ENCODE measurements around the gene CLDN6. TPM values are rescaled to one million over a fixed set of nuclear protein-coding genes. Genes with fewer than 3 reads are reported as not detected.

CLDN6 gene
- total and polyA plus RNA-seq, 2 experiments from 2014 or later, result 148 to 344 TPM

DNA sequence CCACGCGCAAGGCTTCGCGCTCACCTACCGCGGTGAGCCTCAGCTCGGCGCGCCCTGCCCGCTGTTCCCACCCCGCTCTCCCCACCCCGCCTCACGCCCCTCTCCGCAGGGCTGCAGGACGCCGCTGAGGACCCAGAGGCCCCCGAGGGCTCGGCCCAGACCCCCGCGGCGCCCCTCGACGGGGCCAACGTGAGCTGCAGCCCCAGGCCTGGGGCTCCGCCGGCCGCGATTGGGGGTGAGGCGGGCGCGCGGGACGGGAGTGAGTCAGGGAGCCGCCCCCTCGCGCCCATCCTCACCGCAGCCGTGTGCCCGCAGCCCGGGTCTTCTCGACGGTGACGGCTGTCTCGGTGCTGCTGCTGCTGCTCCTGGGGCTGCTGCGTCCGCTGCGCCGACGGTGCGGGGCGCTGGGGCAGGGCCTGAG lies 50.8 kb downstream of the CLDN6 start:
- no peak for DNase-seq (ENCODE audit: low read depth in 1 of 2, low spot score in 1 of 2)
- H3K4me1 ChIP-seq (ENCODE audit: low read depth), result peaks cover 3% of the 10 kb centered on the region
- H3K27me3 ChIP-seq, result peaks cover 45% of the 10 kb centered on the region
- no peaks in the 10 kb centered on the region for H3K36me3 ChIP-seq
- TF ChIP-seq, protein P1, sequence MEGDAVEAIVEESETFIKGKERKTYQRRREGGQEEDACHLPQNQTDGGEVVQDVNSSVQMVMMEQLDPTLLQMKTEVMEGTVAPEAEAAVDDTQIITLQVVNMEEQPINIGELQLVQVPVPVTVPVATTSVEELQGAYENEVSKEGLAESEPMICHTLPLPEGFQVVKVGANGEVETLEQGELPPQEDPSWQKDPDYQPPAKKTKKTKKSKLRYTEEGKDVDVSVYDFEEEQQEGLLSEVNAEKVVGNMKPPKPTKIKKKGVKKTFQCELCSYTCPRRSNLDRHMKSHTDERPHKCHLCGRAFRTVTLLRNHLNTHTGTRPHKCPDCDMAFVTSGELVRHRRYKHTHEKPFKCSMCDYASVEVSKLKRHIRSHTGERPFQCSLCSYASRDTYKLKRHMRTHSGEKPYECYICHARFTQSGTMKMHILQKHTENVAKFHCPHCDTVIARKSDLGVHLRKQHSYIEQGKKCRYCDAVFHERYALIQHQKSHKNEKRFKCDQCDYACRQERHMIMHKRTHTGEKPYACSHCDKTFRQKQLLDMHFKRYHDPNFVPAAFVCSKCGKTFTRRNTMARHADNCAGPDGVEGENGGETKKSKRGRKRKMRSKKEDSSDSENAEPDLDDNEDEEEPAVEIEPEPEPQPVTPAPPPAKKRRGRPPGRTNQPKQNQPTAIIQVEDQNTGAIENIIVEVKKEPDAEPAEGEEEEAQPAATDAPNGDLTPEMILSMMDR (IDR thresholded peaks at IDR 0.05; ENCODE audit: low read depth, low read length), result no peak
- no peaks in the 10 kb centered on the region for H3K9me3 ChIP-seq (ENCODE audit: low read depth)
- no peak overlapping the region for H3K4me3 ChIP-seq
- no peak overlapping the region for H3K27ac ChIP-seq

DNA sequence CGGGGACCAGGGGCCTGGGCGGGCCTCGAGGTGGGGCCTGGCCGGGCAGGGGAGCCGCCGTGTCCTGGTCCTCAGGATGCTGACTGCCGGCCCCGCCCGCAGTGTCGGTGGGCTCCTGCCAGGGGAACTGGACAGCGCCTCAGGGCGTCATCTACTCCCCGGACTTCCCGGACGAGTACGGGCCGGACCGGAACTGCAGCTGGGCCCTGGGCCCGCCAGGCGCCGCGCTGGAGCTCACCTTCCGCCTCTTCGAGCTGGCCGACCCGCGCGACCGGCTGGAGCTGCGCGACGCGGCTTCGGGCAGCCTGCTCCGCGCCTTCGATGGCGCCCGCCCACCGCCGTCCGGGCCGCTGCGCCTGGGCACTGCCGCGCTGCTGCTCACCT lies 51.2 kb downstream of the CLDN6 start:
- peaks cover 3% of the 10 kb centered on the region for H3K4me1 ChIP-seq (ENCODE audit: low read depth)

DNA sequence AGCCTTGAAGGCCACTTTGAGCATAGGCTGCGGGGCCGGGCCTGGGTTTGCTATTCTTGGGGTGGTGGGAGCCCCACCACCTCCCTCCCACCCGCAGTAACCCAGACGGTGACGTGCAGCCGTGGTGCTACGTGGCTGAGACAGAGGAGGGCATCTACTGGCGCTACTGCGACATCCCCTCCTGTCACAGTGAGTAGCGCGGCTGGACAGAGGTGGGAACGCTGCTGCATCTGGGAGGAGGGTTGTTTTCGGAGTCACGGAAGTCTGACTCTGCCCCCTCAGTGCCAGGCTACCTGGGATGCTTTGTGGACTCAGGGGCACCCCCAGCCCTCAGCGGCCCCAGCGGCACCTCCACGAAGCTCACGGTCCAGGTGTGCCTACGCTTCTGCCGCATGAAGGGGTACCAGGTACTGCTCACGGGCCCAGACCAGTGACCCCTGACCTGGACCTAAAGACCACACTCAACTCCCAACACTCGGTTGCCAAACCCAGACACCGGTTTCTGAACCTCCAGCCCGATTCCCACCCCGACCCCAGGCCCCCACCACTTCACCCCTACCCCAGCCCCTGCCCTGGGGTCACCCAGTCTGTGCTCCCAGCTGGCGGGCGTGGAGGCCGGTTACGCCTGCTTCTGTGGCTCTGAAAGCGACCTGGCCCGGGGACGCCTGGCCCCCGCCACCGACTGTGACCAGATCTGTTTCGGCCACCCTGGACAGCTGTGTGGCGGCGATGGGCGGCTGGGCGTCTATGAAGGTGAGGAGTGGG lies 51.8 kb downstream of the CLDN6 start:
- no peaks in the 10 kb centered on the region for H3K9me3 ChIP-seq (ENCODE audit: low read depth)
- TF ChIP-seq, protein P1 (IDR thresholded peaks at IDR 0.05; ENCODE audit: low read depth, low read length), result no peak
- H3K27me3 ChIP-seq, result peaks cover 47% of the 10 kb centered on the region
- H3K4me3 ChIP-seq, result no peak overlapping the region
- H3K4me1 ChIP-seq (ENCODE audit: low read depth), result peaks cover 3% of the 10 kb centered on the region
- H3K36me3 ChIP-seq, result no peaks in the 10 kb centered on the region
- no peak overlapping the region for H3K27ac ChIP-seq
- no peak for DNase-seq (ENCODE audit: low read depth in 1 of 2, low spot score in 1 of 2)

More for the DNA sequence above, 51.2 kb downstream of the CLDN6 start:
- peak in 1 of 2 donors; percentile 16 for DNase-seq (ENCODE audit: low read depth in 1 of 2, low spot score in 1 of 2)
- no peaks in the 10 kb centered on the region for H3K9me3 ChIP-seq (ENCODE audit: low read depth)
- no peaks in the 10 kb centered on the region for H3K36me3 ChIP-seq
- H3K27me3 ChIP-seq, result peaks cover 47% of the 10 kb centered on the region
- H3K4me3 ChIP-seq, result no peak overlapping the region
- H3K27ac ChIP-seq, result no peak overlapping the region
- TF ChIP-seq, protein P1 (IDR thresholded peaks at IDR 0.05; ENCODE audit: low read depth, low read length), result no peak

Other genes with a start within 250 kb of the CLDN6 start
- gene ELOB, start 240.9 kb downstream of the CLDN6 start, total RNA-seq, result 180 and 435 TPM in 2 replicates
- 606 and 614 TPM in 2 replicates for gene ELOB, start 240.9 kb downstream of the CLDN6 start, polyA plus RNA-seq
- not detected in 2 replicates for gene PRSS33, start 230.6 kb downstream of the CLDN6 start, total RNA-seq
- gene PRSS33, start 230.6 kb downstream of the CLDN6 start, polyA plus RNA-seq, result not detected in 2 replicates
- gene PRSS41, start 219.7 kb downstream of the CLDN6 start, total RNA-seq, result not detected in 2 replicates
- not detected in 2 replicates for gene PRSS41, start 219.7 kb downstream of the CLDN6 start, polyA plus RNA-seq
- gene PRSS21, start 200.9 kb downstream of the CLDN6 start, total RNA-seq, result not detected in 2 replicates
- not detected in 2 replicates for gene PRSS21, start 200.9 kb downstream of the CLDN6 start, polyA plus RNA-seq
- gene ZG16B, start 187.9 kb downstream of the CLDN6 start, total RNA-seq, result not detected in 2 replicates
- not detected in 2 replicates for gene ZG16B, start 187.9 kb downstream of the CLDN6 start, polyA plus RNA-seq
- not detected in 2 replicates for gene PRSS22, start 160.0 kb downstream of the CLDN6 start, total RNA-seq
- gene PRSS22, start 160.0 kb downstream of the CLDN6 start, polyA plus RNA-seq, result not detected in 2 replicates
- 134 and 148 TPM in 2 replicates for gene FLYWCH2, start 135.0 kb downstream of the CLDN6 start, total RNA-seq
- 59.2 and 66.1 TPM in 2 replicates for gene FLYWCH2, start 135.0 kb downstream of the CLDN6 start, polyA plus RNA-seq
- gene FLYWCH1, start 106.3 kb downstream of the CLDN6 start, total RNA-seq, result 33.2 and 58.7 TPM in 2 replicates
- 34.7 and 41.1 TPM in 2 replicates for gene FLYWCH1, start 106.3 kb downstream of the CLDN6 start, polyA plus RNA-seq
- 2.6 and 3.9 TPM in 2 replicates for gene KREMEN2, start 53.9 kb downstream of the CLDN6 start, total RNA-seq
- 1.3 and 2.5 TPM in 2 replicates for gene KREMEN2, start 53.9 kb downstream of the CLDN6 start, polyA plus RNA-seq
- gene PAQR4, start 48.8 kb downstream of the CLDN6 start, total RNA-seq, result 3.1 and 9.9 TPM in 2 replicates
- gene PAQR4, start 48.8 kb downstream of the CLDN6 start, polyA plus RNA-seq, result 3.9 and 11.0 TPM in 2 replicates
- gene PKMYT1, start 37.7 kb downstream of the CLDN6 start, total RNA-seq, result 26.2 and 28.1 TPM in 2 replicates
- gene PKMYT1, start 37.7 kb downstream of the CLDN6 start, polyA plus RNA-seq, result 30.6 and 36.8 TPM in 2 replicates
- gene CLDN9, start 5.3 kb downstream of the CLDN6 start, total RNA-seq, result 3.2 and 6.3 TPM in 2 replicates
- 8.4 and 8.5 TPM in 2 replicates for gene CLDN9, start 5.3 kb downstream of the CLDN6 start, polyA plus RNA-seq
- gene TNFRSF12A, start 2.2 kb upstream of the CLDN6 start, total RNA-seq, result 115 and 122 TPM in 2 replicates
- 106 and 142 TPM in 2 replicates for gene TNFRSF12A, start 2.2 kb upstream of the CLDN6 start, polyA plus RNA-seq
- gene HCFC1R1, start 5.8 kb upstream of the CLDN6 start, total RNA-seq, result 48.3 and 50.8 TPM in 2 replicates
- 109 and 140 TPM in 2 replicates for gene HCFC1R1, start 5.8 kb upstream of the CLDN6 start, polyA plus RNA-seq
- 34.8 and 36.9 TPM in 2 replicates for gene THOC6, start 5.9 kb upstream of the CLDN6 start, total RNA-seq
- gene THOC6, start 5.9 kb upstream of the CLDN6 start, polyA plus RNA-seq, result 61.3 and 65.7 TPM in 2 replicates
- not detected in 2 replicates for gene BICDL2, start 18.8 kb upstream of the CLDN6 start, total RNA-seq
- gene BICDL2, start 18.8 kb upstream of the CLDN6 start, polyA plus RNA-seq, result 0.19 TPM in 1 of 2 replicates, not detected in the other
- gene MMP25, start 28.4 kb upstream of the CLDN6 start, total RNA-seq, result 0.03 TPM in 1 of 2 replicates, not detected in the other
- 4.3 and 5.8 TPM in 2 replicates for gene MMP25, start 28.4 kb upstream of the CLDN6 start, polyA plus RNA-seq
- 0.66 TPM in 1 of 2 replicates, not detected in the other for gene IL32, start 47.5 kb upstream of the CLDN6 start, total RNA-seq
- 0.35 TPM in 1 of 2 replicates, not detected in the other for gene IL32, start 47.5 kb upstream of the CLDN6 start, polyA plus RNA-seq
- gene ZSCAN10, start 81.1 kb upstream of the CLDN6 start, total RNA-seq, result 0.42 and 0.78 TPM in 2 replicates
- 0.74 TPM in 1 of 2 replicates, not detected in the other for gene ZSCAN10, start 81.1 kb upstream of the CLDN6 start, polyA plus RNA-seq
- gene ZNF205, start 94.4 kb upstream of the CLDN6 start, total RNA-seq, result 26.7 and 37.3 TPM in 2 replicates
- 13.2 and 14.4 TPM in 2 replicates for gene ZNF205, start 94.4 kb upstream of the CLDN6 start, polyA plus RNA-seq
- 7.5 and 8.4 TPM in 2 replicates for gene ZNF213, start 116.8 kb upstream of the CLDN6 start, total RNA-seq
- gene ZNF213, start 116.8 kb upstream of the CLDN6 start, polyA plus RNA-seq, result 10.1 and 13.6 TPM in 2 replicates
- gene OR1F1, start 170.0 kb upstream of the CLDN6 start, total RNA-seq, result not detected in 2 replicates
- not detected in 2 replicates for gene OR1F1, start 170.0 kb upstream of the CLDN6 start, polyA plus RNA-seq
- gene ZNF200, start 217.0 kb upstream of the CLDN6 start, total RNA-seq, result 12.9 and 13.8 TPM in 2 replicates
- 11.0 and 11.1 TPM in 2 replicates for gene ZNF200, start 217.0 kb upstream of the CLDN6 start, polyA plus RNA-seq
- gene MEFV, start 238.4 kb upstream of the CLDN6 start, total RNA-seq, result not detected in 2 replicates
- gene MEFV, start 238.4 kb upstream of the CLDN6 start, polyA plus RNA-seq, result not detected in 2 replicates

Measured in cardiac muscle cell (in vitro differentiated cells and primary cell).